Measurements from ENCODE around the gene KCNAB1. TPM values are rescaled to one million over a fixed set of nuclear protein-coding genes. Genes with fewer than 3 reads are reported as not detected.

KCNAB1 gene
- total and polyA plus RNA-seq, 2 experiments from 2014 or later: 0.06 to 0.70 TPM

- Histone ChIP-seq H3K27ac (no peak overlapping the region), H3K27me3 (no peaks in the 10 kb centered on the region), H3K4me1 (ENCODE audit: low read depth) (peaks cover 15% of the 10 kb centered on the region), H3K4me3 (no peak overlapping the region), H3K36me3 (no peaks in the 10 kb centered on the region), H3K9me3 (ENCODE audit: low read depth) (no peaks in the 10 kb centered on the region)
- DNase-seq (ENCODE audit: low read depth in 1 of 2, low spot score in 1 of 2): no peak
- no peak for TF ChIP-seq CTCF (IDR thresholded peaks at IDR 0.05; ENCODE audit: low read depth, low read length)
Observed at GRCh38 chr3:156582532-156583183, 462.3 kb downstream of the KCNAB1 start.

GRCh38 chr3:156583469-156583868, 463.1 kb downstream of the KCNAB1 start:
- no peak for TF ChIP-seq CTCF (IDR thresholded peaks at IDR 0.05; ENCODE audit: low read depth, low read length)
- Histone ChIP-seq H3K4me3 (no peak overlapping the region), H3K27me3 (no peaks in the 10 kb centered on the region), H3K27ac (no peak overlapping the region), H3K36me3 (no peaks in the 10 kb centered on the region), H3K4me1 (ENCODE audit: low read depth) (peaks cover 18% of the 10 kb centered on the region), H3K9me3 (ENCODE audit: low read depth) (no peaks in the 10 kb centered on the region)
- no peak for DNase-seq (ENCODE audit: low read depth in 1 of 2, low spot score in 1 of 2)

- Histone ChIP-seq H3K36me3 (no peaks in the 10 kb centered on the region), H3K9me3 (ENCODE audit: low read depth) (no peaks in the 10 kb centered on the region), H3K4me3 (no peak overlapping the region), H3K4me1 (ENCODE audit: low read depth) (peaks cover 13% of the 10 kb centered on the region), H3K27ac (peak overlapping the region; percentile 27), H3K27me3 (no peaks in the 10 kb centered on the region)
- DNase-seq (ENCODE audit: low read depth in 1 of 2, low spot score in 1 of 2): no peak
- no peak for TF ChIP-seq CTCF (IDR thresholded peaks at IDR 0.05; ENCODE audit: low read depth, low read length)
Observed at GRCh38 chr3:156586905-156587759, 466.8 kb downstream of the KCNAB1 start.

GRCh38 chr3:156587760-156588069, 467.3 kb downstream of the KCNAB1 start:
- no peak for DNase-seq (ENCODE audit: low read depth in 1 of 2, low spot score in 1 of 2)
- H3K4me1 ChIP-seq (ENCODE audit: low read depth): peaks cover 13% of the 10 kb centered on the region
- H3K36me3 ChIP-seq: no peaks in the 10 kb centered on the region
- H3K27ac ChIP-seq: peak overlapping the region; percentile 27
- TF ChIP-seq CTCF (IDR thresholded peaks at IDR 0.05; ENCODE audit: low read depth, low read length): no peak
- no peaks in the 10 kb centered on the region for H3K9me3 ChIP-seq (ENCODE audit: low read depth)
- H3K27me3 ChIP-seq: no peaks in the 10 kb centered on the region
- H3K4me3 ChIP-seq: no peak overlapping the region

Other genes with a start within 250 kb of the KCNAB1 start
- 39.4 and 44.9 TPM in 2 replicates for gene GMPS, start 249.9 kb upstream of the KCNAB1 start, total RNA-seq
- gene GMPS, start 249.9 kb upstream of the KCNAB1 start, polyA plus RNA-seq: 83.1 and 116 TPM in 2 replicates